Germinal center (tissue), 1 donor: ENCODE data around the gene ZNF628.

Experiments used
- DNase-seq: peaks from one replicate; pipeline ENCODE4 v3.0.0; 2012; ENCODE audit warnings: mixed read lengths, low spot score

The ZNF628 gene

DNA sequence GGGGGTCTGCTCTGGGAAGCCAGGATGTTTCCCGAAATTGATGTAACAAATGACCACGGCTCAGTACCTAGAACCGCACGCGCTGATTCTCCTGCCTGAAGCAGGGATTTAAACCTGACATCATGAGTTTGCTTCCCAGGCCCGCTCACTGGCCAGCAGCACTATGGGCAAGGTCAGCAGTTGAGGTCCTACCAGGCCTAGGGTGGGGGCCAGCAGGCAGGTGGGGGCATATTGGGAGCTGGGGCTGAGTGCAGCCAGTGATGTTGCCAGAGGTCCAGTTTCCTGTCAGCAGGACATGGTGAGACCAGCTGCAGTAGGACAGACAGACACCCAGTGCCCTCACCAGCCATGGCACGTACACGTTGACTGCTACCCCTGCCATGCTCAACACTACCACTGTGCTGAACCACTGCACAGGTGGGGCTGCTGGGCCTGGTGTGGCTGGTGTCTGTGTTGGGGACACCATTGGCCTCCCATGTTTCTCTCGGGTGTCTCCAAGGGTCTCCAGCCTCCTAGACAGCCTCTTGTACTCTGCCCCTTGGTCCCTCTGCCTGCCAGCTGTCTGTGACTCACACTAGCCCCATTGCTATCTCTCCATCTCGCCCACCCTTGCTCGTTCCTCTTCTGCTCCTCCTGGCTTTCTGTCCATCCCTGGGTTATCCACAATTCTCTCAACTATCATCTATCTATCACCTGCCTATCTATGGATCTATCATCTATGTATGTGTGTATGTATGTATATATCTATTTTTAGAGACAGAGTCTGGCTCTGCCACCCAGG is 10.8 kb upstream of the ZNF628 start:
- DNase-seq: no peak

DNA sequence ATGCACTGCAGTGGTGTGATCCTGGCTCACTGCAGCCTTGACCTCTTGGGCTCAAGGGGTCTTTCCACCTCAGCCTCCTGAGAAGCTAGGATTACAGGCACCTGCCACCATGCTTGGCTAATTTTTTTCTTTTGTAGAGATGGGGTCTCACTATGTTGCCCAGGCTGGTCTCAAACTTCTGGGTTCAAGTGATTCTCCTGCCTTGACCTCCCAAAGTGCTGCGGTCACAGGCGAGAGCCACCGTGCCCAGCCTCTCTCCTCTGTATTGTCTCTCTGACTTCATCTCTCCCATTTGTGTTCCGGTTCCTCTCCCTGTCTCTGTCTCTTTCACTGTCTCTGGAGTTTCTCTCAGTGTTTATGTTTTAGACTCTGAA is 10.2 kb upstream of the ZNF628 start:
- DNase-seq: no peak

DNA sequence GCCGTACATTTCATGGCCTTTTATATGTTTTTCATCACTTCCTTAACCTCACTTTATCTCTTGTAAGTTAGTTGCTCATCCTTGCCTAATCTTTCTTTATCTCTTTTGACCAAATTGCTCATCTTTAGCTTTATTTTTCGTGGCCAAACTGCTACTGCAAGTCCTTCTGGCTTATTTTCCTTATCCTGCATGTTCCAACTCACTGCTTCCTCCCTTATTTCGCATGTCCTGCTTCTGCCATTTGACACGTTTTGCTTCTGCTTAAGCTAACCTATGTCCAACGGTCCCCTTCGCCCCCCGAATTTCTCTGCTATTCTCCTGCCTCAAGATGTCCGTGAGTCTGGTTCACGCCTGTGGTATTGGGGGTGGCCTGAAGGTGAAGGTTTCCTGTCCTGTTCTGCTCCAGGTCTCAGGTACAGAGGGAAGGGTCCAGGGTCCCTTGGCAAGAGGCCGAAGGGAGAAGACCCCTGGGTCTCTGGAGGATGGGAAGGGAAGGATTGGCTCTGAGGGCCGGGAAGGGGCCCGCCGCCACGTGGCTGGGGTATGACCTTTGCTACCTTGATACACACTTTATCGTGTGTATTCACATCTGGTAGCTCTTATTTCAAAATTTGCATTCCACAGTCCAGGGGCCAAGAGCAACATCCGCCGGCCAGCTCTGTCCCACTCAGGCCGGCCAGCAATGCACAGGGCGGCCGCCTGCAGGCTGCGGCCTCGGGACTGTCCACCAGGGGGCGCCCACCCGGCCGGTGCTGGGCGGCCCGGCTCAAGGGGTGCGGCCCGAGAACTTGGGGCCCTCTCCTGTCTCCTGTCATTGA is 9.0 kb upstream of the ZNF628 start:
- DNase-seq: peak; percentile 81

DNA sequence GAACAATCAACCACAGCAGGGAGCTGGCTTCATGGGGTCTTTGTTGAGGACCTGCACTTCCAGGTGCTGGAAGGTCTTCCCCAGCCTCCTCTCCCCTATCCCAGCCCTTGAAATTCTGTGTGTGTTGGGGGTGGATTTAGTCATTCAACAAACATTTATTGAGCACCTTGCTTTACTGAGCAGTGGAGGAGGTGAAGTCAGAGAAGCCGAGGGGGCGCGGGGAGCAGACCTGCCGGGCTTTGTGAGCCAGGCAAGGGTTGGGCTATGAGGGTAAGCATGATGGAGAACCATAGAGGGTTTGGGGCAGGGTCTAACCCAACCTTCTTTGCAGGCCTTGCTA is 8.4 kb upstream of the ZNF628 start:
- DNase-seq: no peak

DNA sequence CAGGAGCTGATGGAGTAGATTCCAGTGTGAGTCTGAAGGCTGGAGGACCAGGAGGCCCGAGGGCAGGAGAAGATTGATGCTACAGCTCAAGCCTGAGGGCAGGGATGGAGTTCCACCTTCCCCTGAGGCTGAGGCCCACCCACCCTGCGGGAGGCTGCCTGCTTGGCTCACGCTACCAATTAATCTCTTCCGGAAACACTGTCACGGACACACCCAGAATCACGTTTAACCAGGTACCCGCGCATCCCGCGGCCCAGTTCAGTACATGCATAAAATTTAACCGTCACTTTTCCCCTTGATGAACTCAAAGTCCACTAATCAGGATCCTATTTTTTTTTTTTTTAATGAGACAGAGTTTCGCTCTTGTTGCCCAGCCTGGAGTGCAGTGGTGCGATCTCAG is 5.2 kb upstream of the ZNF628 start:
- DNase-seq: no peak

DNA sequence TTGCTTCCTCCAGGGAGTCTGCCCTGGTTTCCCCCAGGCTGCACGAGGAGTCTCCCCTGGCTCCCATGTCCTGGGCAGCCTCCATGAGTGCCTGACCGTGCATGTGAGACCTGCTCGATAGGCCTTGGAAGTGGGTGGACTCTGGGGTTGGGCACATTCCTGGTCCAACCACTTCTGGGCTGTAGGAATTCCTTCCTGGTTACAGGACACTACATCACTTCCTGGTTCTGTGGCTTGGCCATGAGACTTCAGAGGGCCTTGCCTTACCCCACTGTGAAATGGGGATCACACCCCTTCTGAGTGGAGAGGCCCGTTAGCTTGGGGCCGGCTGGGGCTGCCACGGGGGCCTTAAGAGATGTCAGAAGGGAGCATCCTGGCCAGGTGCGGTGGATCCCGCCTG is 4.0 kb upstream of the ZNF628 start:
- DNase-seq: no peak

DNA sequence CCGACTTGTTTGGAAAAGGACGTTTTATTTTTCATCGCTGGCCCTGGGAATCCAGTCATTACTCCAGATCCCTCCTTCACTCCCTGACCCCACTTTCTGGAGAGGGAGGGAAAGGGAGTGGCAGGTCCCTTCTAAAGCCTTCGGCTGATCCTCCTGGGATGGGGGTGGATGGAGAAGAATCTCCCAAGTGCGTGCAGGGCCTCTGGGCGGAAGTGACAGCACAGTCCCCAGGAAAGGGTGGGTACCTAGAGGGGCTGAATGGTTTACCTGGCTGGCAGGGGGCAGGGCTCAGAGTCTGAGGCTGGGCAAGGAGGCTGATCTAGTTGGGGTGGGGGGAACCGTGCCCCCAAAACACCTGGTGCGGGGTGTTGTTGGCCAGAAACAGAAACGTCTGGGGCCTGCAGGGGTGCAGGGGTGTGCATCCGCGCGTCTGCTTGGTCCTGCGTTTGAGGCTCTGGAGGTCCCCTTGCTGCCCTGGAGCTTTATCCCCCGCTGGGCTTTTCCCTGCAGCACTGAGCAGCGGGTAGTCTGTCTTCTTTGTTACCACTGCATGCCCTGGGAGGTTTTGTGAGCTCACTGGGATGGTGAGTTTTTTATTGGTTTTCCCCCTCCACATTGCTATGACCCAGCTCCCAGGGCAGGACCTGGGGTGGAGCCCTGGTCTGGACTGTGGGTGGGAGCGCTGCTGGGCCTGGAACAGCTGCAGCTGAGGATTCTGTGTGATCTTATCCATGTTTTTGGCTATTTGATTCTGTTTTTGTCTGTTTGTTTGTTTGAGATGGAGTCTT is 3.0 kb upstream of the ZNF628 start:
- DNase-seq: no peak

DNA sequence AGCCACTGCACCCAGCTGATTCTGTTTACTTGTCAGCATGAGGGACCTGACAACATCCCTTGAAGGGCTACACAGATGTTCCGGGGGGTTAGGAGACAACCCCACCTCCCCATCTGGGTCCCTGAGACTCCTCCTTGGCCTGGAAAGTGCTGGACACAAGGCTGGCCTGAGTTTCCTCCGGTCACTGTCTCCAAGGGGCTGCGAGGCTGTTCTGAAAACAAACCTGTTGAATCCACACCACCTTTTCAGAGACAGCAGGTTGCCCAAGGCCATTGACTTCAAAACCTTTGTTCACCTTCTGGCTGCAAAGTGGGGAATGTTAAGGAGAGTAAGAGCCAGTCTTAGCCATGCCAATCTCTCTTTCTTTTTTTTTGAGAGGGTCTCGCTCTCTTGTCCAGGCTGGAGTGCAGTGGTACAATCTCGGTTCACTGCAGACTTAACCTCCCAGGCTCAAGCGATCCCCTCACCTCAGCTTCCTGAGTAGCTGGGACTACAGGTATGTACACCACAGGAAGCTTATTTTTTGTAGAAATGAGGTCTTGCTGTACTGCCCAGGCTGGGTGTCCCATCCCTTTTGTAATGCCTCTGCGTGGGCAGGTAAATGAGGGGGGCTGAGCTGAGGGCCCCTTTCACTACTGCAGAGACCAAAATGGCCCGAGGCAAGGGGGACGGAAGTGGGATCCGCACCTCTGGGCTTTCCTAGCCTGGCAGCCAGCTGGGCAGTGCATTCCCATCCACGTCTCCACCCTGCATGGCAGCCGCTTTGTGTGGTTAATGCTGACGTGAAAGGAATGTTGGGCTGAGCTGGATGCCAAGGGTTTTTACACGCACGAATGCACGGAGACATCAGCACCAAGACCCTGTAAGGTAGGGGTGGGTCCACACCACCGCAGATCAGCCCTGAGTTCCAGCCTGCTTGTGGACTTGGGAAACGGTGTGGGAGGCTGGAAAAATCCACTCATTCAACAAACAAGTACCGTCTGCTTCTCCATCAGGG is 1.9 kb upstream of the ZNF628 start:
- DNase-seq: no peak

DNA sequence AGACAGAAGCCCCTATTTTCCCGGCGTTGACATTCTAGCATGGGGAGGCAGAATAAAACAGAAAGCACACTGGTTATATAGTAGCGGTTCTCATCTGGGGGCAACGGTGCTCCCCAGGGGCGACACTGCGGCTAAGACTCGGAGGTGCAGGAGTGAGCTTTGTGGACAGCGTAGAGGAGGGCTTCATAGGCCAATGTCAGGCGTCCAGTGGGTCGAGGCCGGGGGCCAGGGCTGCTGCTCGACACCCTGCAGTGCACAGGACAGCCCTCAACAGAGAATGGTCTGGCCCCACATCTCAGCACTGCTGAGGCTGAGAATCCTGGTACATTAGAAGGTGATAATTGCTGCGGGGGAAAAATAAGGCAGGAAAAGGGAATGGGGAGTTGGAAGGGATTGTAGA is 1.5 kb downstream of the ZNF628 start:
- DNase-seq: no peak

DNA sequence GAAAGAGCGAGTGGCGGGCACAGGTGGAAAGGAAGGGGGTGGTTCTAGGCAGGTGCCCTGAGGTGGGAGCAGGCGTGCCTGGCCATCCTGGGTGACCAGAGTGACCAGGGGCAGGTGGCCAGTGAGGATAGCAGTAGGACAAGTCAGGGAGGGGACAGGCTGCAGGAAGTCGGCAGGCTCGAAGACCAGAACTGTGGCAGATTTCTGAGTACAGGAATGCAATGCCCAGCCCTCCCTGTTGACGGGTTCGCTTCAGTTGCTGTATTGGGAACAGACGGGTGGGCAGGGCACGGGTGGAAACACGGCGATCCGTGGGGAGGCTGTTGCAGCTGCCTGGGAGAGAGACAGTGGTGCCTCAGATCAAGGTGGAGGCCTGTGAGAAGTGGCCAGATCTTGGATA is 1.9 kb downstream of the ZNF628 start:
- DNase-seq: no peak

DNA sequence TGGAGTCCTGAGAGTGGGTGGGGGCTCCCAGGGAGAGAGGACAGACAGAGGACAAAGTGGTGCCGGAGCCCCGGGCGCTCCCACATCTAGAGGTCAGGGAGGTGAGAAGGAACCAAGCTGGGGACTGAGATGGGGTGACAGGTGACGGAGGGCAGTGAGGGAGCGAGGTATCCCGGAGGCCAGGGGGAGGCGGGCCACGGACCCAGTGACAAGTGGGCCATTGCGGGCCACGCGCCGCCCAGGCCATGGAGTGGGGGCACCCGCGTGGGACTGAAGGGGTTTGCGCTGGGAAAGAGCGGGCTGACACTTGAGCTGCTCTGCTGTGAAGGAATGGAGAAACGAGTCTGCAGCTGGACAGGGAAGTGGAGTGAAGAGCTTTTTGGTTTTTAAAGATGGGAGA is 2.6 kb downstream of the ZNF628 start:
- no peak for DNase-seq

DNA sequence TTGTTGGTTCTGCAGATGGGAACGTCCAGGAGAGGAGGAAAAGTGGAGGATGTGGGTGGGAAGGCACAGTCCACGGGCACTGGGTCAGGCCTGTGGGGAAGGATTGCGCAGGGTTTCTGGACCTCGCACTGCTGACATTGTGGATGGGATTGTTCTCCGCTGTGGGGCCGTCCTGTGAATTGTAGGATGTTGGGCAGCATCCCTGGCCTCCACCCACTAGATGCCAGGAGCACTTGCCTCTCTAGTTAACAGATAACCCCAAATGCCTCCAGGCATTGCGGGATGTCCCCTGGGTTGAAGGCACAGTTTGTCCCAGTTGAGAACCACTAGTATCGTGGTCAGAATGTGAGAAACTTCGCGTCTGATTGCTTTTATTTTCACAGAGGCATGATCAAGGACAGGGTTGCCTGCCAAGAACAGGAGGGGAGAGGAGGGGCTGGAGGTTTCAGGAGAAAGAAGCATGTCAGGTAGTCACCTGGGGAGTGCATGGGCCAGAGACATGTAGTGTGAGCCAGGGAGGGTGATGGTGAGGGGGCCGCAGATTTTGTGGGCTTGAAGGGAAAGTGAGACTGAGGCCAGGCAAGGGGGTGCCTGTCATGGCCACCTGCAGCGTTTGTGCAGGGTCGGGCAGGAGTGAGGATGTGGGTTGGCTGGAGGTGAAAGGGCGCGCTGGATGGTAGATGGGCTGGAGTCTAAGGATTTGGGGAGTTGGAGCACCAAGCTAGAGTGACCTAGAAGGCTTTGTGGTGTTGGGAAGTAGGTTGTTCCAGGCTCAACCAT is 3.2 kb downstream of the ZNF628 start:
- no peak for DNase-seq

DNA sequence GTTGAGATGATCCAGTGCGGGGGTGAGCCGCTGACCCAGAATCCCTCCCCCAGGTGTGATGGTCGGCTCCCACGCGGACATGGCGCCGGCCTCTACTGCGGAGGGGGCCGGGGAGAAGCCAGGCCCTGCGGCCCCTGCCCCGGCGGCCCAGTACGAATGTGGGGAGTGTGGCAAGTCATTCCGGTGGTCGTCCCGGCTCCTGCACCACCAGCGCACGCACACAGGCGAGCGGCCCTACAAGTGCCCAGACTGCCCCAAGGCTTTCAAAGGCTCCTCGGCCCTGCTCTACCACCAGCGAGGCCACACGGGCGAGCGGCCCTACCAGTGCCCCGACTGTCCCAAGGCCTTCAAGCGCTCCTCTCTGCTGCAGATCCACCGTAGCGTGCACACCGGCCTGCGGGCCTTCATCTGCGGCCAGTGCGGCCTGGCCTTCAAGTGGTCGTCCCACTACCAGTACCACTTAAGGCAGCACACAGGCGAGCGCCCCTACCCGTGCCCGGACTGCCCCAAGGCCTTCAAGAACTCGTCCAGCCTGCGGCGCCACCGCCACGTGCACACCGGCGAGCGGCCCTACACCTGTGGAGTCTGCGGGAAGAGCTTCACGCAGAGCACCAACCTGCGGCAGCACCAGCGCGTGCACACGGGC is 4.9 kb downstream of the ZNF628 start:
- no peak for DNase-seq

DNA sequence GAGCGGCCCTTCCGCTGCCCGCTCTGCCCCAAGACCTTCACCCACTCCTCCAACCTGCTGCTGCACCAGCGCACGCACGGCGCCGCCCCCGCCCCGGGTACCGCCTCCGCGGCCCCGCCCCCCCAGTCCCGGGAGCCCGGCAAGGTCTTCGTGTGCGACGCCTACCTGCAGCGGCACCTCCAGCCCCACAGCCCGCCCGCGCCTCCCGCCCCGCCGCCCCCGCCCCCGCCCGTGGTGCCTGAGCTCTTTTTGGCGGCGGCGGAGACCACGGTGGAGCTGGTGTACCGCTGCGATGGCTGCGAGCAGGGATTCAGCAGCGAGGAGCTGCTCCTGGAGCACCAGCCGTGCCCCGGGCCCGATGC is 5.4 kb downstream of the ZNF628 start:
- no peak for DNase-seq

DNA sequence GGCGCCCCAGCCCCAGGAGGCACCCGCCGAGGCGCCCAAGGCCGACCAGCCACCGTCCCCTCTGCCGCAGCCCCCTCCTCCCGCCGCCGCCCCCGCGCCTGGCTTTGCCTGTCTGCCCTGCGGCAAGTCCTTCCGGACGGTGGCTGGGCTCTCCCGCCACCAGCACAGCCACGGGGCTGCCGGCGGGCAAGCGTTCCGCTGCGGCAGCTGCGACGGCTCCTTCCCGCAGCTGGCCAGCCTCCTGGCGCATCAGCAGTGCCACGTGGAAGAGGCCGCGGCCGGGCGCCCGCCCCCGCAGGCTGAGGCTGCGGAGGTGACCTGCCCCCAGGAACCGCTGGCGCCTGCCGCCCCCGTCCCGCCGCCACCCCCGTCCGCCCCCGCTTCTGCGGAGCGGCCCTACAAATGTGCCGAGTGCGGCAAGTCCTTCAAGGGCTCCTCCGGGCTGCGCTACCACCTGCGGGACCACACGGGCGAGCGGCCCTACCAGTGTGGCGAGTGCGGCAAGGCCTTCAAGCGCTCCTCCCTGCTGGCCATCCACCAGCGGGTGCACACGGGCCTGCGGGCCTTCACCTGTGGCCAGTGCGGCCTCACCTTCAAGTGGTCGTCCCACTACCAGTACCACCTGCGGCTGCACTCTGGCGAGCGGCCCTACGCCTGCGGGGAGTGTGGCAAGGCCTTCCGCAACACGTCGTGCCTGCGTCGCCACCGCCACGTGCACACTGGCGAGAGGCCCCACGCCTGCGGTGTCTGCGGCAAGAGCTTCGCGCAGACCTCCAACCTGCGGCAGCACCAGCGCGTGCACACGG is 5.9 kb downstream of the ZNF628 start:
- DNase-seq: no peak

DNA sequence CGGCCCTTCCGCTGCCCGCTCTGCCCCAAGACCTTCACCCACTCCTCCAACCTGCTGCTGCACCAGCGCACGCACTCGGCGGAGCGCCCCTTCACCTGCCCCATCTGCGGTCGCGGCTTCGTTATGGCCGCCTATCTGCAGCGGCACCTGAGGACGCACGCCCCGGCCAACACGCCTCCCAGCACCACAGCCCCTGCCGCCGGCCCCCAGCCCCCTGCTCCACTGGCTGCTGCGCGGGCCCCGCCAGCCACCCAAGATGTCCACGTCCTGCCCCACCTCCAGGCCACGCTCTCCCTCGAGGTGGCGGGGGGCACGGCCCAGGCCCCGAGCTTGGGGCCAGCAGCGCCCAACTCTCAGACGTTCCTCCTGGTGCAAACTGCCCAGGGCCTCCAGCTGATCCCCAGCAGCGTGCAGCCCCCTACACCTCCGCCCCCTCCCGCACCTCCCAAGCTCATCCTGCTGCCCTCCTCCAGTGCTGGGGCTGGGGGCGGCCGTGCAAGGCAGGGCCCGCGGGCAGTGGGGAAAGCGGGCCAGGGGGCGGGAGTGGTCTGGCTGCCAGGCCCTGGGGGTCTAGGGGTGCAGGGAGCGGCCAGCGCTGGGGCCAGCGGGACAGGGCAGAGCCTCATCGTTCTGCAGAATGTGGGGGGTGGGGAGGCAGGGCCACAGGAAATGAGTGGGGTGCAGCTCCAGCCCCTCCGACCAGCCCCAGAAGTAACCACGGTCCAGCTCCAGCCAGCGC is 6.7 kb downstream of the ZNF628 start:
- no peak for DNase-seq

DNA sequence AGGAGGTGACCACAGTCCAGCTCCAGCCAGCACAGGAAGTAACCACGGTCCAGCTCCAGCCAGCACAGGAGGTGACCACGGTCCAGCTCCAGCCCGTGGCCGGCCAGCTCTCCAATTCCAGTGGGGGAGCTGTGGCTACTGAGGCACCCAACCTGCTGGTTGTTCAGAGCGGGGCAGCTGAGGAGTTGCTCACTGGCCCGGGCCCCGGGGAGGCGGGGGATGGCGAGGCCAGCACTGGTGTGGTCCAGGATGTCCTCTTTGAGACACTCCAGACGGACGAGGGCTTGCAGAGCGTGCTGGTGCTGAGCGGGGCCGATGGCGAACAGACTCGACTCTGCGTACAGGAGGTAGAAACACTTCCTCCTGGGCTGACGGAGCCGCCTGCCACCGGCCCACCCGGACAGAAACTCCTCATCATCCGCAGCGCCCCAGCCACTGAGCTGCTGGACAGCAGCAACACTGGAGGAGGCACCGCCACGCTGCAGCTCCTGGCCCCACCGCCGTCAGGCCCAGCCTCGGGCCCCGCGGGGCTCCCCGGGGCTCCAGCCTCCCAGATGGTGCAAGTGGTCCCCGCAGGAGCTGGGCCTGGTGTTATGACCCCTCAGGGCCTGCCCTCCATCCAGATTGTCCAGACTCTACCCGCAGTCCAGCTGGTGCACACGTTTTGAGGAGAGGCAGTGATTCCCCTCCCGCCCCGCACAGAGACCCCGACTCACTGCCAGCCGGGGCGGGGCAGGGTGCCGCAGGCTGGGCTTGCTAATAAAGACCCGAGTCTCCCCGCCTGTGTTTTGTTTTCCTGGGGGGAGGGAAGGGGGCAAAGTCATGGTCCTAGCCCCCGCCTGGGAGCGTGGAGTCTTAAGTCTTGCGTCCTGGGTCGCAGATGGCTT is 7.5 kb downstream of the ZNF628 start:
- DNase-seq: no peak
